IMR-90 (cell line): ENCODE measurements around the gene VPS18. TPM values are rescaled to one million over a fixed set of nuclear protein-coding genes. Genes with fewer than 3 reads are reported as not detected.

Experiments
- ATAC-seq: fragments of 200-7000 bp; cut with Tn5 transposase; 2 replicates; pipeline ENCODE4 v1.9.1; 2020; ENCODE audit warnings: low read depth, mild to moderate bottlenecking, moderate library complexity
- BruUV-seq: library from RNA; stranded (reverse); fragments of 400-500 nt; replicated peaks from 2 replicates; lab custom pipeline; 2021; lab: Mats Ljungman, UMichigan
- CTCF ChIA-PET: fragments of 300-600 bp; formaldehyde crosslinking; extraction: SDS; loops from one replicate; lab custom pipeline; 2021; ENCODE audit warnings: antibody characterized with exemption; lab: Yijun Ruan, JAX
- POLR2A ChIA-PET: fragments of 300-600 bp; sonication (Branson Sonifier 250); formaldehyde crosslinking; loops from one replicate; lab custom pipeline; 2022; ENCODE audit warnings: antibody characterized with exemption; ENCODE audit not compliant: unreplicated experiment; lab: Charles Lee
- DNase-seq: peaks from one replicate; pipeline ENCODE4 v3.0.0; 2013
- H2AFZ ChIP-seq: replicated peaks from 2 replicates; pipeline ENCODE3; 2013; ENCODE audit warnings: low read length, mild to moderate bottlenecking; ENCODE audit not compliant: poor library complexity
- H2AK5ac ChIP-seq: 2 replicates; pipeline ENCODE4 v1.6.1; 2013; ENCODE audit warnings: low read depth, low read length, inconsistent platforms
- H2AK9ac ChIP-seq: replicated peaks from 2 replicates; pipeline ENCODE3; 2013; ENCODE audit warnings: mild to moderate bottlenecking, low read depth, low read length, moderate library complexity; ENCODE audit not compliant: poor library complexity
- H2BK120ac ChIP-seq: 2 replicates; pipeline ENCODE4 v1.6.1; 2013; ENCODE audit warnings: low read depth, low read length, inconsistent platforms
- H2BK15ac ChIP-seq: 3 replicates; pipeline ENCODE4 v1.6.1; 2013; ENCODE audit warnings: low read depth, low read length, inconsistent platforms
- H2BK20ac ChIP-seq: 2 replicates; pipeline ENCODE4 v1.6.1; 2013; ENCODE audit warnings: low read depth, mild to moderate bottlenecking, inconsistent platforms, low read length, moderate library complexity
- H2BK5ac ChIP-seq: 2 replicates; pipeline ENCODE4 v1.6.1; 2013; ENCODE audit warnings: mild to moderate bottlenecking, low read depth, low read length, inconsistent platforms; ENCODE audit not compliant: poor library complexity, severe bottlenecking
- H3K14ac ChIP-seq: replicated peaks from 2 replicates; pipeline ENCODE4 v1.6.1; 2013; ENCODE audit warnings: low read depth, low read length, inconsistent platforms
- H3K18ac ChIP-seq: 2 replicates; pipeline ENCODE4 v1.6.1; 2013; ENCODE audit warnings: low read depth, low read length, control low read depth
- H3K23ac ChIP-seq: 2 replicates; pipeline ENCODE4 v1.6.1; 2013; ENCODE audit warnings: low read depth, low read length, inconsistent platforms
- H3K27ac ChIP-seq: 2 replicates; pipeline ENCODE4 v1.5.1; 2013; ENCODE audit warnings: mild to moderate bottlenecking, control low read depth, low read length; ENCODE audit not compliant: insufficient read depth
- H3K27me3 ChIP-seq: 2 replicates; pipeline ENCODE4 v1.6.1; 2013; ENCODE audit warnings: low read length; ENCODE audit not compliant: control insufficient read depth, insufficient read depth
- H3K36me3 ChIP-seq: 2 replicates; pipeline ENCODE4 v1.6.1; 2013; ENCODE audit warnings: low read length, mixed read lengths; ENCODE audit not compliant: control insufficient read depth, insufficient read depth
- H3K4ac ChIP-seq: 2 replicates; pipeline ENCODE4 v1.6.1; 2013; ENCODE audit warnings: low read depth, low read length, inconsistent platforms
- H3K4me1 ChIP-seq: 2 replicates; pipeline ENCODE4 v1.6.1; 2013; ENCODE audit warnings: low read length, mixed read lengths; ENCODE audit not compliant: control insufficient read depth, insufficient read depth
- H3K4me2 ChIP-seq: 2 replicates; pipeline ENCODE4 v1.6.1; 2013; ENCODE audit warnings: low read depth, mild to moderate bottlenecking, control low read depth, low read length, moderate library complexity
- H3K4me3 ChIP-seq: 2 replicates; pipeline ENCODE4 v1.5.1; 2013; ENCODE audit warnings: low read depth, mild to moderate bottlenecking, control low read depth, low read length, moderate library complexity; ENCODE audit not compliant: insufficient read depth
- H3K56ac ChIP-seq: 2 replicates; pipeline ENCODE4 v1.6.1; 2013; ENCODE audit warnings: low read length, inconsistent platforms; ENCODE audit not compliant: insufficient read depth; ENCODE audit errors: extremely low read depth
- H3K79me1 ChIP-seq, 2 experiments: 2 replicates each; pipeline ENCODE4 v1.6.1; 2013; ENCODE audit warnings: low read length in 2 of 2, inconsistent platforms in 1 of 2, low read depth in 1 of 2
- H3K9ac ChIP-seq: 2 replicates; pipeline ENCODE4 v1.6.1; 2013; ENCODE audit warnings: low read depth, low read length, control low read depth
- H3K9me1 ChIP-seq: 2 replicates; pipeline ENCODE4 v1.6.1; 2013; ENCODE audit warnings: low read length, inconsistent platforms; ENCODE audit not compliant: insufficient read depth
- H3K9me3 ChIP-seq: 2 replicates; pipeline ENCODE4 v1.6.1; 2013; ENCODE audit warnings: low read length; ENCODE audit not compliant: control insufficient read depth, insufficient read depth
- H4K20me1 ChIP-seq: 2 replicates; pipeline ENCODE4 v1.6.1; 2013; ENCODE audit warnings: low read length, inconsistent platforms; ENCODE audit not compliant: insufficient read depth
- H4K5ac ChIP-seq: 2 replicates; pipeline ENCODE4 v1.6.1; 2013; ENCODE audit warnings: mild to moderate bottlenecking, low read depth, low read length, control low read depth
- H4K8ac ChIP-seq, 2 experiments: 2 replicates each; pipeline ENCODE4 v1.6.1; 2013; ENCODE audit warnings: low read depth in 2 of 2, low read length in 2 of 2, control low read depth in 1 of 2, inconsistent platforms in 1 of 2
- H4K91ac ChIP-seq: 2 replicates; pipeline ENCODE4 v1.6.1; 2013; ENCODE audit warnings: low read depth, low read length, inconsistent platforms; ENCODE audit not compliant: insufficient read depth
- CHD1 ChIP-seq: IDR thresholded peaks from 2 replicates; pipeline ENCODE4 v1.6.1; 2012; ENCODE audit warnings: low read depth, low read length, improper control_type of control experiment
- MAFK ChIP-seq: IDR thresholded peaks from 2 replicates; pipeline ENCODE4 v1.6.1; 2012; ENCODE audit warnings: low read depth, low read length, improper control_type of control experiment
- MAZ ChIP-seq: IDR thresholded peaks from 2 replicates; pipeline ENCODE4 v1.6.1; 2012; ENCODE audit warnings: low read depth, mild to moderate bottlenecking, low read length, improper control_type of control experiment, moderate library complexity, borderline replicate concordance
- NFE2L2 ChIP-seq: fragments of 150-350 bp; IDR thresholded peaks from 2 replicates; pipeline ENCODE4 v1.6.1; 2016; ENCODE audit warnings: low read depth, mild to moderate bottlenecking, low read length
- POLR2A ChIP-seq: IDR thresholded peaks from 2 replicates; pipeline ENCODE4 v1.6.1; 2012; ENCODE audit warnings: mild to moderate bottlenecking, low read depth, low read length
- USF2 ChIP-seq: fragments of 150-350 bp; IDR thresholded peaks from 2 replicates; pipeline ENCODE4 v1.6.1; 2017; ENCODE audit warnings: mild to moderate bottlenecking, antibody characterized with exemption, low read length, low read depth
- WGBS, 2 experiments: methylation state at CpG; one replicate each; pipeline versions ENCODE4 v1.1.5 to v1.1.7; 2013; ENCODE audit warnings: missing lambda C conversion rate in 2 of 2; ENCODE audit not compliant: insufficient read length in 1 of 2; ENCODE audit errors: extremely low coverage in 2 of 2; 5-methylcytosine and 5-hydroxymethylcytosine counted together
- dilution Hi-C: fragments of 300-500 bp; cut with HindIII; formaldehyde crosslinking; loops from one replicate; pipeline ENCODE4 v1.14.3; 2018; ENCODE audit warnings: low sequenced_read_pairs; ENCODE audit not compliant: unreplicated experiment
- in situ Hi-C: fragments of 300-500 bp; cut with MboI; formaldehyde crosslinking; loops from 3 replicates; pipeline ENCODE4 v1.14.3; 2019; ENCODE audit warnings: low sequenced_read_pairs, inconsistent platforms, mixed read lengths
- intact Hi-C: fragments of 100-400 bp; cut with micrococcal nuclease; formaldehyde crosslinking; loops from 2 replicates; pipeline ENCODE4 v1.10.0; 2022
- polyA plus RNA-seq, 3 experiments: library from polyadenylated mRNA; depleted of rRNA; stranded (reverse); fragments of >200 nt; gene quantifications; 2 replicates each; pipeline ENCODE4 v1.2.3, GENCODE V29; 2012; ENCODE audit warnings: low replicate concordance in 1 of 3
- total RNA-seq: library from RNA; depleted of rRNA; stranded (reverse); fragments of >200 nt; gene quantifications from 2 replicates; pipeline ENCODE4 v1.2.3, GENCODE V29; 2012
- TF ChIP-seq, protein P1 (sequence below): conservative IDR thresholded peaks from 2 replicates; pipeline ENCODE4 v1.5.1; 2012; ENCODE audit warnings: mild to moderate bottlenecking, low read depth, low read length, improper control_type of control experiment
- TF ChIP-seq, protein P2 (sequence below): fragments of 150-350 bp; IDR thresholded peaks from 2 replicates; pipeline ENCODE4 v1.6.1; 2016; ENCODE audit warnings: low read depth, mild to moderate bottlenecking, low read length, moderate library complexity, borderline replicate concordance

Gene VPS18
- total and polyA plus RNA-seq, 2 of the 4 experiments (the other 2 are of a cell fraction), result 19.3 to 32.3 TPM

DNA sequence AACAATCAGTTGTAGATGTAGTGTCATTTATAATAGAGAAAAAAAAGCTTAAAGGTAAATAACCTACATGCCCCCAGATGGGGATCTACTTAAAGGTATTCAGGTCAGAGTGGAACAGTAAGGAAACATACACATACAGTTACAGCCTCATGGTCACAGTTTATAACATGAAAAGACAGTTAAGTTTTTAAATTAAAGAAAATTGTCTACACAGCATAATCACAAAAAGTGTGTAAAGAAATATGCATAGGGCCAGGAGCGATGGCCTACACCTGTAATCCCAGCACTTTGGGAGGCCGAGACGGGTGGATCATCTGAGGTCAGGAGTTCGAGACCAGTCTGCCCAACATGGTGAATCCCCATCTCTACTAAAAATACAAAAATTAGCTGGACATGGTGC, 27.1 kb upstream of the VPS18 start:
- H3K18ac ChIP-seq, result no peak overlapping the region
- H2AK9ac ChIP-seq, result no peak overlapping the region
- no peak overlapping the region for H3K4me3 ChIP-seq
- no peak overlapping the region for H3K4me2 ChIP-seq
- in situ Hi-C loops (no loop called here), dilution Hi-C loops (no loop called here), intact Hi-C loops (no loop called here)
- H3K79me1 ChIP-seq, result no peaks in the 10 kb centered on the region
- WGBS, 2 experiments, result no CpG with 5 or more reads among the region's 4 CpGs
- H2AK5ac ChIP-seq, result no peak overlapping the region
- no peaks in the 10 kb centered on the region for H4K20me1 ChIP-seq
- H3K9me3 ChIP-seq, result no peaks in the 10 kb centered on the region
- no peak overlapping the region for H3K9ac ChIP-seq
- H3K4ac ChIP-seq, result no peak overlapping the region
- 0 out of 2 replicates have a peak, but pooled peaks cover 1% of the 10 kb centered on the region for H3K4me1 ChIP-seq
- H4K91ac ChIP-seq, result no peak overlapping the region
- H3K9me1 ChIP-seq, result no peaks in the 10 kb centered on the region
- no peak overlapping the region for H4K5ac ChIP-seq
- no peak overlapping the region for H3K14ac ChIP-seq
- H2BK5ac ChIP-seq, result no peak overlapping the region
- DNase-seq (no peak), ATAC-seq (no peak)
- no TSS peak for BruUV-seq
- POLR2A ChIA-PET, result no interaction called here
- TF ChIP-seq USF2, result no peak
- TF ChIP-seq, protein P1, sequence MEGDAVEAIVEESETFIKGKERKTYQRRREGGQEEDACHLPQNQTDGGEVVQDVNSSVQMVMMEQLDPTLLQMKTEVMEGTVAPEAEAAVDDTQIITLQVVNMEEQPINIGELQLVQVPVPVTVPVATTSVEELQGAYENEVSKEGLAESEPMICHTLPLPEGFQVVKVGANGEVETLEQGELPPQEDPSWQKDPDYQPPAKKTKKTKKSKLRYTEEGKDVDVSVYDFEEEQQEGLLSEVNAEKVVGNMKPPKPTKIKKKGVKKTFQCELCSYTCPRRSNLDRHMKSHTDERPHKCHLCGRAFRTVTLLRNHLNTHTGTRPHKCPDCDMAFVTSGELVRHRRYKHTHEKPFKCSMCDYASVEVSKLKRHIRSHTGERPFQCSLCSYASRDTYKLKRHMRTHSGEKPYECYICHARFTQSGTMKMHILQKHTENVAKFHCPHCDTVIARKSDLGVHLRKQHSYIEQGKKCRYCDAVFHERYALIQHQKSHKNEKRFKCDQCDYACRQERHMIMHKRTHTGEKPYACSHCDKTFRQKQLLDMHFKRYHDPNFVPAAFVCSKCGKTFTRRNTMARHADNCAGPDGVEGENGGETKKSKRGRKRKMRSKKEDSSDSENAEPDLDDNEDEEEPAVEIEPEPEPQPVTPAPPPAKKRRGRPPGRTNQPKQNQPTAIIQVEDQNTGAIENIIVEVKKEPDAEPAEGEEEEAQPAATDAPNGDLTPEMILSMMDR, result no peak
- peak; percentile 67 for TF ChIP-seq MAFK
- no peak for TF ChIP-seq CHD1
- no peak for TF ChIP-seq NFE2L2
- TF ChIP-seq, protein P2, sequence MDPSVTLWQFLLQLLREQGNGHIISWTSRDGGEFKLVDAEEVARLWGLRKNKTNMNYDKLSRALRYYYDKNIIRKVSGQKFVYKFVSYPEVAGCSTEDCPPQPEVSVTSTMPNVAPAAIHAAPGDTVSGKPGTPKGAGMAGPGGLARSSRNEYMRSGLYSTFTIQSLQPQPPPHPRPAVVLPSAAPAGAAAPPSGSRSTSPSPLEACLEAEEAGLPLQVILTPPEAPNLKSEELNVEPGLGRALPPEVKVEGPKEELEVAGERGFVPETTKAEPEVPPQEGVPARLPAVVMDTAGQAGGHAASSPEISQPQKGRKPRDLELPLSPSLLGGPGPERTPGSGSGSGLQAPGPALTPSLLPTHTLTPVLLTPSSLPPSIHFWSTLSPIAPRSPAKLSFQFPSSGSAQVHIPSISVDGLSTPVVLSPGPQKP, result no peak
- no peak for TF ChIP-seq POLR2A
- no peak for TF ChIP-seq MAZ
- CTCF ChIA-PET, result no interaction called here
- peaks cover 23% of the 10 kb centered on the region for H3K27me3 ChIP-seq
- H2BK120ac ChIP-seq, result no peak overlapping the region
- H4K8ac ChIP-seq, result no peak overlapping the region
- no peak overlapping the region for H2BK20ac ChIP-seq
- no peak overlapping the region for H3K27ac ChIP-seq
- no peak overlapping the region for H3K23ac ChIP-seq
- H3K56ac ChIP-seq, result no peak overlapping the region
- no peak overlapping the region for H2BK15ac ChIP-seq
- no peaks in the 10 kb centered on the region for H3K36me3 ChIP-seq
- no peak overlapping the region for H2AFZ ChIP-seq
